Hepatocyte (in vitro differentiated cells): ENCODE measurements around the gene PIWIL4. TPM values are rescaled to one million over a fixed set of nuclear protein-coding genes. Genes with fewer than 3 reads are reported as not detected.
A peak's percentile ranks its signal among the peaks of the same experiment; 100 is the strongest.

Source experiments
- DNase-seq: peaks from one replicate; pipeline ENCODE4 v3.0.0-alpha.2; 2016; ENCODE audit warnings: low spot score
- H2AFZ ChIP-seq: fragments of 200-600 bp; sonication (generic); 2 replicates; pipeline ENCODE4 v1.6.0; 2016; ENCODE audit warnings: antibody characterized with exemption, mild to moderate bottlenecking
- H3K27ac ChIP-seq: fragments of 200-600 bp; sonication (generic); 2 replicates; pipeline ENCODE4 v1.5.1; 2016; ENCODE audit warnings: mild to moderate bottlenecking
- H3K27me3 ChIP-seq: fragments of 200-600 bp; sonication (generic); 2 replicates; pipeline ENCODE4 v1.6.1; 2016
- H3K36me3 ChIP-seq: fragments of 200-600 bp; sonication (generic); replicated peaks from 2 replicates; pipeline ENCODE4 v1.5.1; 2016; ENCODE audit warnings: low read depth; ENCODE audit not compliant: insufficient read depth
- H3K4me1 ChIP-seq: fragments of 200-600 bp; sonication (generic); 2 replicates; pipeline ENCODE4 v1.5.1; 2016; ENCODE audit warnings: mild to moderate bottlenecking, moderate library complexity; ENCODE audit not compliant: insufficient read depth
- H3K4me2 ChIP-seq: fragments of 200-600 bp; sonication (generic); 2 replicates; pipeline ENCODE4 v1.6.0; 2016
- H3K4me3 ChIP-seq: fragments of 200-600 bp; sonication (generic); 2 replicates; pipeline ENCODE4 v1.5.1; 2016; ENCODE audit warnings: mild to moderate bottlenecking
- H3K79me2 ChIP-seq: fragments of 200-600 bp; sonication (generic); 2 replicates; pipeline ENCODE4 v1.6.0; 2017; ENCODE audit warnings: mild to moderate bottlenecking
- H3K9me2 ChIP-seq: fragments of 200-600 bp; sonication (generic); replicated peaks from 2 replicates; pipeline ENCODE4 v1.6.0; 2017; ENCODE audit warnings: mild to moderate bottlenecking; ENCODE audit not compliant: insufficient read depth
- H3K9me3 ChIP-seq: fragments of 200-600 bp; sonication (generic); 2 replicates; pipeline ENCODE4 v1.5.1; 2016; ENCODE audit warnings: low read depth, mild to moderate bottlenecking
- H4K20me1 ChIP-seq: fragments of 200-600 bp; sonication (generic); 2 replicates; pipeline ENCODE4 v1.6.0; 2016; ENCODE audit warnings: mild to moderate bottlenecking; ENCODE audit not compliant: insufficient read depth, poor library complexity, severe bottlenecking
- EZH2 ChIP-seq: fragments of 200-600 bp; sonication (generic); IDR thresholded peaks from 2 replicates; pipeline ENCODE4 v1.6.1; 2016; ENCODE audit warnings: antibody characterized with exemption, mild to moderate bottlenecking, borderline replicate concordance
- EZH2phosphoT487 ChIP-seq: fragments of 200-600 bp; sonication (generic); IDR thresholded peaks from one replicate; pipeline ENCODE4 v1.6.1; 2018; ENCODE audit warnings: antibody characterized with exemption, mild to moderate bottlenecking, low read depth, moderate library complexity; ENCODE audit not compliant: unreplicated experiment, severe bottlenecking
- WGBS: methylation state at CpG from one replicate; pipeline ENCODE4 v1.1.6; 2016; ENCODE audit warnings: low lambda C conversion rate; ENCODE audit errors: missing lambda C conversion rate; 5-methylcytosine and 5-hydroxymethylcytosine counted together
- polyA plus RNA-seq: library from polyadenylated mRNA; unstranded; fragments of >200 nt; fragmentation: Nextera tagmentation; extraction: Ambion mirVana; gene quantifications from 2 replicates; pipeline ENCODE4 v1.2.1, GENCODE V29; 2016
- total RNA-seq: library from RNA; depleted of rRNA; stranded (reverse); fragments of >200 nt; gene quantifications from 2 replicates; pipeline ENCODE4 v1.2.3, GENCODE V29; 2014
- TF ChIP-seq, protein P1 (sequence below): fragments of 200-600 bp; sonication (generic); IDR thresholded peaks from 2 replicates; pipeline ENCODE4 v1.5.1; 2016; ENCODE audit warnings: antibody characterized with exemption, mild to moderate bottlenecking; ENCODE audit not compliant: poor library complexity

The PIWIL4 gene
- total and polyA plus RNA-seq, 2 experiments from 2014 or later = 2.1 to 2.4 TPM

DNA sequence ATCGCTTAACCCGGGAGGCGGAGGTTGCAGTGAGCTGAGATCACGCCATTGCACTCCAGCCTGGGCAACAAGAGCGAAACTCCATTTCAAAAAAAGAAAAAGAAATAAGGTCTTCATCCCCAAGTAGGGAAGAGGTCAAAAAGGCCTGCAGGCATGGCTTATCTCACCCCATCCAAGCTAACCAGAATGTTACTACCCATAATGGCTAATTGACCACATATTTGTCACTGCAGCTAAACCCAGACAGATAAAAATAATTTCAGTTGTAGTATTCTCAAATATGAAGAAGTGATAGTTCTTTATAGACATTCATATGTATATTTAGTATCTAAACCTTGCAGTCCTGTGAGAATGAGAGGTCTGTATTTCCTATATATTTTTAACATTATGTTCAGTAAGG, 17.8 kb downstream of the PIWIL4 start:
- H3K27ac ChIP-seq = no peak overlapping the region

DNA sequence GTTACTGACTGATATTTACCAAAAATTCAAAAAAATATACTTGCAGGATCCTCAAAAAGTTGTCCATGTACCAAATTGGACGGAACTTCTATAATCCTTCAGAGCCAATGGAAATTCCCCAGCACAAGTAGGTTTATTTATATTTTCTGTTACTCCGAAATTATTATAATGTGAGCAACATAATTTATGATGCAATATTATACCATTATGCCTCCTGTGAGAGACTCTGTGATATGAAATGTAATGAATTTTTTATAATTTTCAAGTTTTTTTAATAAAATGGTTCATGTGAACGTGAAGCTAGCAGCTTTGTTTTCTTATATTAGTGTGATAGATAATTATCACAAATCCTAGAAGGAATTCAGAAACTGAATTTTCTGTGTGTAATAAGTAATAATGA, 18.2 kb downstream of the PIWIL4 start:
- Histone ChIP-seq H3K79me2 (no peaks in the 10 kb centered on the region), H3K36me3 (no peaks in the 10 kb centered on the region), H4K20me1 (no peaks in the 10 kb centered on the region), H3K9me3 (no peaks in the 10 kb centered on the region), H3K27me3 (no peaks in the 10 kb centered on the region), H2AFZ (no peak overlapping the region), H3K27ac (no peak overlapping the region), H3K4me3 (no peak overlapping the region), H3K9me2 (no peaks in the 10 kb centered on the region), H3K4me2 (no peak overlapping the region), H3K4me1 (peaks cover 11% of the 10 kb centered on the region)
- 97% methylated on average over 3 of the region's 3 CpGs for WGBS
- TF ChIP-seq EZH2phosphoT487 (no peak), EZH2 (no peak)
- TF ChIP-seq, protein P1, sequence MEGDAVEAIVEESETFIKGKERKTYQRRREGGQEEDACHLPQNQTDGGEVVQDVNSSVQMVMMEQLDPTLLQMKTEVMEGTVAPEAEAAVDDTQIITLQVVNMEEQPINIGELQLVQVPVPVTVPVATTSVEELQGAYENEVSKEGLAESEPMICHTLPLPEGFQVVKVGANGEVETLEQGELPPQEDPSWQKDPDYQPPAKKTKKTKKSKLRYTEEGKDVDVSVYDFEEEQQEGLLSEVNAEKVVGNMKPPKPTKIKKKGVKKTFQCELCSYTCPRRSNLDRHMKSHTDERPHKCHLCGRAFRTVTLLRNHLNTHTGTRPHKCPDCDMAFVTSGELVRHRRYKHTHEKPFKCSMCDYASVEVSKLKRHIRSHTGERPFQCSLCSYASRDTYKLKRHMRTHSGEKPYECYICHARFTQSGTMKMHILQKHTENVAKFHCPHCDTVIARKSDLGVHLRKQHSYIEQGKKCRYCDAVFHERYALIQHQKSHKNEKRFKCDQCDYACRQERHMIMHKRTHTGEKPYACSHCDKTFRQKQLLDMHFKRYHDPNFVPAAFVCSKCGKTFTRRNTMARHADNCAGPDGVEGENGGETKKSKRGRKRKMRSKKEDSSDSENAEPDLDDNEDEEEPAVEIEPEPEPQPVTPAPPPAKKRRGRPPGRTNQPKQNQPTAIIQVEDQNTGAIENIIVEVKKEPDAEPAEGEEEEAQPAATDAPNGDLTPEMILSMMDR = no peak
- no peak for DNase-seq

More for the DNA sequence above, 17.8 kb downstream of the PIWIL4 start:
- no peaks in the 10 kb centered on the region for H3K9me2 ChIP-seq
- H3K79me2 ChIP-seq = no peaks in the 10 kb centered on the region
- H4K20me1 ChIP-seq = no peaks in the 10 kb centered on the region
- WGBS = 93% methylated on average over 5 of the region's 5 CpGs
- H3K36me3 ChIP-seq = no peaks in the 10 kb centered on the region
- no peaks in the 10 kb centered on the region for H3K27me3 ChIP-seq
- H3K9me3 ChIP-seq = no peaks in the 10 kb centered on the region
- DNase-seq = no peak
- no peak overlapping the region for H3K4me2 ChIP-seq
- H3K4me1 ChIP-seq = peaks cover 11% of the 10 kb centered on the region
- no peak overlapping the region for H3K4me3 ChIP-seq
- TF ChIP-seq, protein P1 = no peak
- TF ChIP-seq EZH2phosphoT487 (no peak), EZH2 (no peak)
- H2AFZ ChIP-seq = no peak overlapping the region

DNA sequence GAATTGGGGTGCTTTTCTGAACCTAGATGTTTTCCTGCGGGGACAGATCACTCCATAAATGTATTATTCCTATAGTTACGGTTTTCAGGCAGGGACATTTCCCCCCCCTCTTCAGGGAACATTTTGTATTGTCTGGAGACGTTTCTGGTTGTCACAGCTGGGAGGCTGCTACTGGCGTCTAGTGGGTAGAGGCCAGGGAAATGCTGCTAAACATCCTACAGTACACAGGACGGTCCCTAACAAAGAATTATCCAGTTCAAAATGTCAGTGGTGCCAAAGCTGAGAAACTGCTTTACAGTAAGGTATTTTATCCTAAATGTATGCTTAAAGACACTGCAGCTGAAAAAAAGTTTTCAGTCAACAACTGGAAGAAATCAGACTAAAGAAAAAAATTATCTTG, 19.4 kb downstream of the PIWIL4 start:
- 67% methylated on average over 5 of the region's 5 CpGs for WGBS

More for the DNA sequence above, 19.4 kb downstream of the PIWIL4 start:
- no peaks in the 10 kb centered on the region for H3K36me3 ChIP-seq
- H3K27ac ChIP-seq = peak overlapping the region; percentile 53
- no peaks in the 10 kb centered on the region for H3K9me3 ChIP-seq
- no peaks in the 10 kb centered on the region for H4K20me1 ChIP-seq
- no peak overlapping the region for H2AFZ ChIP-seq
- H3K27me3 ChIP-seq = no peaks in the 10 kb centered on the region
- H3K9me2 ChIP-seq = no peaks in the 10 kb centered on the region
- H3K4me2 ChIP-seq = peak overlapping the region; percentile 14
- TF ChIP-seq EZH2 (no peak), EZH2phosphoT487 (no peak)
- TF ChIP-seq, protein P1 = no peak
- peaks cover 11% of the 10 kb centered on the region for H3K4me1 ChIP-seq
- no peak overlapping the region for H3K4me3 ChIP-seq
- no peaks in the 10 kb centered on the region for H3K79me2 ChIP-seq
- no peak for DNase-seq
